Upper lobe of left lung (tissue), 4 donors: ENCODE data around the gene RSF1.

Source experiments
- CTCF ChIP-seq, 6 experiments: fragments of 450-650 bp in 4 of 6; fragments of 200-600 bp in 2 of 6; sonication (generic) in 2 of 6; IDR thresholded peaks; one replicate each; pipeline ENCODE4 v1.5.1; 2016 to 2019; ENCODE audit warnings: antibody characterized with exemption in 6 of 6
- POLR2A ChIP-seq, 4 donors: fragments of 450-650 bp; IDR thresholded peaks; one replicate each; pipeline ENCODE4 v1.5.1; 2016 to 2017; ENCODE audit warnings: antibody characterized with exemption in 4 of 4, mild to moderate bottlenecking in 2 of 4
- POLR2AphosphoS5 ChIP-seq, 2 donors: sonication (generic); formaldehyde crosslinking; IDR thresholded peaks; one replicate each; pipeline ENCODE4 v1.5.1; 2017; ENCODE audit warnings: antibody characterized with exemption in 2 of 2

GRCh38 chr11:77779935-77780334 is 40.6 kb downstream of the RSF1 start:
- TF ChIP-seq POLR2A (IDR thresholded peaks at IDR 0.05) (no peak), CTCF (IDR thresholded peaks at IDR 0.05) (no peak), POLR2AphosphoS5 (IDR thresholded peaks at IDR 0.05) (no peak)
